K562 (cell line): ENCODE results near the gene HVCN1. TPM values are rescaled to one million over a fixed set of nuclear protein-coding genes. Genes with fewer than 3 reads are reported as not detected.

Source experiments
- ATAC-seq: fragments of 200-7000 bp; cut with Tn5 transposase; 3 replicates; pipeline ENCODE4 v1.9.1; 2020; ENCODE audit warnings: moderate library complexity
- BruUV-seq: library from RNA; stranded (reverse); fragments of 400-500 nt; replicated peaks from 2 replicates; lab custom pipeline; 2021; lab: Mats Ljungman, UMichigan
- CTCF ChIA-PET: fragments of 300-600 bp; formaldehyde crosslinking; extraction: SDS; loops from one replicate; lab custom pipeline; 2021; ENCODE audit warnings: low intra/inter-chr PET ratio; lab: Yijun Ruan, JAX
- POLR2A ChIA-PET: fragments of 300-600, 350-650 bp; sonication (Branson Sonifier 250); formaldehyde crosslinking; extraction: SDS; loops from one replicate; lab custom pipeline; 2021; ENCODE audit warnings: antibody characterized with exemption, inconsistent platforms; lab: Yijun Ruan, JAX
- DNase-seq, 4 experiments: peaks; one replicate each; pipeline versions ENCODE4 v3.0.0 to v3.0.0-alpha.2; 2011 to 2018; ENCODE audit warnings: low spot score in 3 of 4, mixed read lengths in 3 of 4; ENCODE audit errors: extremely low read depth in 1 of 4
- FAIRE-seq: peaks from 2 replicates; lab custom pipeline; 2011; peaks lifted over from hg19 to GRCh38; lab: Jason Lieb, UNC
- H2AFZ ChIP-seq: 2 replicates; pipeline ENCODE4 v1.6.0; 2011; ENCODE audit warnings: low read depth, low read length, control low read depth, inconsistent platforms
- H3K27ac ChIP-seq: fragments of 200-600 bp; 3 replicates; pipeline ENCODE4 v1.8.0; 2011; ENCODE audit warnings: low read depth, mild to moderate bottlenecking, control low read depth, inconsistent platforms, low read length, moderate library complexity, mixed read lengths; ENCODE audit errors: extremely low read depth
- H3K27me3 ChIP-seq, 2 experiments: fragments of 300-600 bp in 1 of 2; 2 replicates in 1 of 2; 3 replicates in 1 of 2; pipeline versions ENCODE4 v1.6.0 to v1.8.0; 2011; ENCODE audit warnings: inconsistent platforms in 2 of 2, low read length in 2 of 2, mild to moderate bottlenecking in 1 of 2, mixed read lengths in 1 of 2, moderate library complexity in 1 of 2; ENCODE audit not compliant: control insufficient read depth in 2 of 2, insufficient read depth in 2 of 2
- H3K36me3 ChIP-seq: fragments of 300-600 bp; 3 replicates; pipeline ENCODE4 v1.8.0; 2011; ENCODE audit warnings: mild to moderate bottlenecking, low read length, inconsistent platforms; ENCODE audit not compliant: control insufficient read depth, insufficient read depth
- H3K4me1 ChIP-seq, 2 experiments: fragments of 200-600 bp in 1 of 2; replicated peaks in 1 of 2; 2 replicates in 1 of 2; 3 replicates in 1 of 2; pipeline versions ENCODE4 v1.5.1 to v1.8.0; 2011; ENCODE audit warnings: inconsistent platforms in 2 of 2, low read length in 2 of 2, mild to moderate bottlenecking in 1 of 2, mixed read lengths in 1 of 2, moderate library complexity in 1 of 2; ENCODE audit not compliant: control insufficient read depth in 2 of 2, insufficient read depth in 2 of 2
- H3K4me2 ChIP-seq: 2 replicates; pipeline ENCODE4 v1.6.1; 2011; ENCODE audit warnings: low read length, control low read depth, inconsistent platforms, mixed read lengths; ENCODE audit not compliant: insufficient read depth
- H3K4me3 ChIP-seq: fragments of 200-600 bp; sonication (generic), shearing (Covaris generic); 2 replicates; pipeline ENCODE4 v1.5.1; 2016; ENCODE audit warnings: control low read depth, inconsistent platforms
- H3K79me2 ChIP-seq: fragments of 200-600 bp; 3 replicates; pipeline ENCODE4 v1.8.0; 2011; ENCODE audit warnings: low read length, inconsistent platforms; ENCODE audit not compliant: control insufficient read depth, insufficient read depth
- H3K9ac ChIP-seq, 2 experiments: 2 replicates each; pipeline versions ENCODE4 v1.6.0 to v1.6.1; 2011; ENCODE audit warnings: low read depth in 2 of 2, low read length in 2 of 2, control low read depth in 1 of 2, inconsistent platforms in 1 of 2, mild to moderate bottlenecking in 1 of 2, mixed read lengths in 1 of 2; ENCODE audit not compliant: insufficient read depth in 1 of 2
- H3K9me1 ChIP-seq: one replicate; pipeline ENCODE4 v1.6.0; 2011; ENCODE audit warnings: inconsistent platforms, mild to moderate bottlenecking, low read length, moderate library complexity; ENCODE audit not compliant: control insufficient read depth, insufficient read depth
- H3K9me3 ChIP-seq: replicated peaks from 2 replicates; pipeline ENCODE4 v1.5.1; 2011; ENCODE audit warnings: low read depth, low read length, inconsistent platforms; ENCODE audit not compliant: control insufficient read depth, insufficient read depth
- H4K20me1 ChIP-seq: replicated peaks from 2 replicates; pipeline ENCODE4 v1.6.1; 2011; ENCODE audit warnings: low read length, inconsistent platforms, mixed read lengths; ENCODE audit not compliant: control insufficient read depth, insufficient read depth
- CCNT2 ChIP-seq: IDR thresholded peaks from 2 replicates; pipeline ENCODE4 v1.6.1; 2011; ENCODE audit warnings: borderline replicate concordance, low read depth, mild to moderate bottlenecking, moderate library complexity, mixed read lengths, low read length; ENCODE audit not compliant: insufficient read length; ENCODE audit errors: extremely low read depth
- CREBBP ChIP-seq: IDR thresholded peaks from one replicate; pipeline ENCODE4 v1.6.1; 2012; ENCODE audit warnings: low read depth, mild to moderate bottlenecking, control low read depth, inconsistent platforms, low read length
- NELFE ChIP-seq: IDR thresholded peaks from 2 replicates; pipeline ENCODE4 v1.6.1; 2011; ENCODE audit warnings: mild to moderate bottlenecking; ENCODE audit not compliant: insufficient read depth, insufficient read length
- POLR2A ChIP-seq: fragments of 450-650 bp; conservative IDR thresholded peaks from 2 replicates; pipeline ENCODE4 v1.6.1; 2016
- RAD51 ChIP-seq: fragments of 450-650 bp; IDR thresholded peaks from 2 replicates; pipeline ENCODE4 v1.7.1; 2016; ENCODE audit warnings: low read depth, mild to moderate bottlenecking, borderline replicate concordance
- RBM25 ChIP-seq: fragments of 200-400 bp; formaldehyde crosslinking; IDR thresholded peaks from 2 replicates; pipeline ENCODE4 v1.6.1; 2018; ENCODE audit warnings: low read length, low read depth, moderate library complexity; ENCODE audit not compliant: severe bottlenecking
- SMARCA5 ChIP-seq: fragments of 450-650 bp; IDR thresholded peaks from 2 replicates; pipeline ENCODE4 v1.6.1; 2016
- ZNF668 ChIP-seq: fragments of 250-450 bp; sonication (Bioruptor Pico); IDR thresholded peaks from 2 replicates; pipeline ENCODE4 v1.8.0; 2022; ENCODE audit warnings: mild to moderate bottlenecking, inconsistent platforms
- WGBS: fragments of 100-300 bp; shearing (Covaris generic); methylation state at CpG from one replicate; pipeline ENCODE4 v1.1.6; 2016; ENCODE audit warnings: low coverage, mixed read lengths; ENCODE audit not compliant: insufficient coverage; ENCODE audit errors: missing lambda C conversion rate; 5-methylcytosine and 5-hydroxymethylcytosine counted together
- in situ Hi-C: fragments of 300-500 bp; cut with MboI; formaldehyde crosslinking; loops from 4 replicates; pipeline ENCODE4 v1.15.0; 2018; ENCODE audit warnings: inconsistent platforms, mixed read lengths
- intact Hi-C: fragments of 100-400 bp; cut with micrococcal nuclease; formaldehyde crosslinking; loops from 2 replicates; pipeline ENCODE4 v1.14.2; 2022
- polyA plus RNA-seq, 8 experiments: library from polyadenylated mRNA; depleted of rRNA in 4 of 8; stranded (reverse) in 5 of 8; unstranded in 3 of 8; fragments of >200 nt; fragmentation: Nextera tagmentation in 2 of 8; fragmentation: Illumina TruSeq in 1 of 8; extraction: Ambion mirVana in 2 of 8; extraction: Trizol in 1 of 8; gene quantifications; 2 replicates each; pipeline versions ENCODE4 v1.2.1 to v1.2.3, GENCODE V29; 2011 to 2014; ENCODE audit warnings: inconsistent platforms in 1 of 8, missing spikeins in 1 of 8
- total RNA-seq, 7 experiments: library from RNA; depleted of rRNA in 6 of 7; stranded (reverse); fragments of >200 nt in 6 of 7; fragmentation: Illumina TruSeq in 2 of 7; extraction: Trizol in 2 of 7; gene quantifications; 2 replicates each; pipeline versions ENCODE4 v1.2.1 to v1.2.3, GENCODE V29; 2011 to 2021; ENCODE audit warnings: low replicate concordance in 1 of 7
- TF ChIP-seq, protein P1 (sequence below): sonication (generic); formaldehyde crosslinking; IDR thresholded peaks from 2 replicates; pipeline ENCODE4 v1.9.0; 2022; ENCODE audit warnings: mild to moderate bottlenecking, missing genetic modification reagents
- TF ChIP-seq, protein P2 (sequence below): fragments of 200-800 bp; sonication (Bioruptor generic); IDR thresholded peaks from 2 replicates; pipeline ENCODE4 v1.6.1; 2017; ENCODE audit warnings: missing genetic modification characterization, missing compliant biosample characterization
- TF ChIP-seq, protein P3 (sequence below): sonication (generic); formaldehyde crosslinking; IDR thresholded peaks from 2 replicates; pipeline ENCODE4 v1.5.0; 2020; ENCODE audit warnings: missing genetic modification reagents

Gene HVCN1
- total and polyA plus RNA-seq, 9 of the 15 experiments (the other 6 are each of a cell fraction or from before 2014, with no cell fraction given): 0.21 to 1.4 (median 0.74) TPM

DNA sequence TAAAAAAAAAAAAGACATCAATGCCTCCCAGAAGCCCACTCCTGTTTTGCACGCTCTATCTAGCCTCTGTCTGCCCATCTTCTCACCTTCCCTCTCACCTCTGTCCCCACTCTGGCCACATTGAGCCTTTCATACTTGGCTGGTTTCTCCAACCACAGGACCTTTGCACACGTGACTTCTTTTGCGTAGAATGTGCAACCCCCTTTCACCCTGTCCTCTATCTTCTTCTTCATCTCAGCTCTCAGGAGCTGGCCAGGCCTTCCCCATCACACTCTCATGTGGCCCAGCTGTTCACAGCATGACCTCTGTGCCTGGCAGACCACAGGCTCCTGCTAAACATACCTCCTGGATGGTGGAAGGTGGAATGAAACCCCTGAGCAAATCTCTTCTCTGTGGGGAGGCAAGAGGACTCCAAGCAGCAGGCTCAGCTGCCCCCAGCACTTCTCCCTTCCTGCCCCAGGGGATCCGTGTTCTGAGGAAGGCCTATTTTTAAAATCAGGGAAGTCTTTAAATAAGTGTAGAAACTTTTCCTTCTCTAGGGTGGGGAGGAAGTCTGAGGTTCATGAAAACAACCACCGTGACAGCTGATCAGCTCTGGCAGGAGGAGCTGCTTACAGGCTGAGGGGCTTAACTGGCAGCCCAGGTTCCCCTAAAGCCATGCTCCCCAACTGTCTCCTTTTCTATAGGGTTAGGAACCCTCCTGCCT is 11.6 kb downstream of the HVCN1 start:
- ChIA-PET POLR2A (interaction anchor here (0.7 kb wide), 1 partner anchor 13 kb away, joined by 3 read pairs; no protein-coding TSS in a partner anchor), CTCF (interaction anchor here (0.6 kb wide), 1 partner anchor 1290 kb away, joined by 3 read pairs; no protein-coding TSS in a partner anchor)
- Histone ChIP-seq H3K36me3 (no peaks in the 10 kb centered on the region), H3K27me3 (peaks cover under 1 to 22% of the 10 kb centered on the region in 2 experiments; a peak in 3 of 5 replicates), H3K4me1 (no peaks in the 10 kb centered on the region), H3K4me3 (no peak overlapping the region), H3K4me2 (no peak overlapping the region), H3K9me3 (no peaks in the 10 kb centered on the region), H3K9ac (no peak overlapping the region), H4K20me1 (no peaks in the 10 kb centered on the region; the same call in 1 of the 2 replicates), H2AFZ (no peak overlapping the region), H3K9me1 (no peaks in the 10 kb centered on the region), H3K27ac (no peak overlapping the region), H3K79me2 (no peaks in the 10 kb centered on the region)
- in situ Hi-C loops: no loop called here
- no TSS peak for BruUV-seq
- FAIRE-seq (no peak), DNase-seq (no peak), ATAC-seq (peak; percentile 43; the same call in 2 of the 3 replicates)
- WGBS: 3% methylated on average over 5 of the region's 5 CpGs
- intact Hi-C loops: no loop called here
- TF ChIP-seq RBM25: peak; percentile 58
- peak; percentile 48; the same call in 1 of the 2 replicates for TF ChIP-seq RAD51
- TF ChIP-seq CREBBP: no peak
- TF ChIP-seq, protein P1, sequence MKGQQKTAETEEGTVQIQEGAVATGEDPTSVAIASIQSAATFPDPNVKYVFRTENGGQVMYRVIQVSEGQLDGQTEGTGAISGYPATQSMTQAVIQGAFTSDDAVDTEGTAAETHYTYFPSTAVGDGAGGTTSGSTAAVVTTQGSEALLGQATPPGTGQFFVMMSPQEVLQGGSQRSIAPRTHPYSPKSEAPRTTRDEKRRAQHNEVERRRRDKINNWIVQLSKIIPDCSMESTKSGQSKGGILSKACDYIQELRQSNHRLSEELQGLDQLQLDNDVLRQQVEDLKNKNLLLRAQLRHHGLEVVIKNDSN (CRISPR knock-in tag): peak; percentile 45
- no peak for TF ChIP-seq CCNT2
- no peak for TF ChIP-seq POLR2A
- TF ChIP-seq SMARCA5: peak; percentile 69; the same call in 1 of the 2 replicates
- TF ChIP-seq NELFE: no peak
- TF ChIP-seq, protein P2, sequence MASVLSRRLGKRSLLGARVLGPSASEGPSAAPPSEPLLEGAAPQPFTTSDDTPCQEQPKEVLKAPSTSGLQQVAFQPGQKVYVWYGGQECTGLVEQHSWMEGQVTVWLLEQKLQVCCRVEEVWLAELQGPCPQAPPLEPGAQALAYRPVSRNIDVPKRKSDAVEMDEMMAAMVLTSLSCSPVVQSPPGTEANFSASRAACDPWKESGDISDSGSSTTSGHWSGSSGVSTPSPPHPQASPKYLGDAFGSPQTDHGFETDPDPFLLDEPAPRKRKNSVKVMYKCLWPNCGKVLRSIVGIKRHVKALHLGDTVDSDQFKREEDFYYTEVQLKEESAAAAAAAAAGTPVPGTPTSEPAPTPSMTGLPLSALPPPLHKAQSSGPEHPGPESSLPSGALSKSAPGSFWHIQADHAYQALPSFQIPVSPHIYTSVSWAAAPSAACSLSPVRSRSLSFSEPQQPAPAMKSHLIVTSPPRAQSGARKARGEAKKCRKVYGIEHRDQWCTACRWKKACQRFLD: no peak
- no peak for TF ChIP-seq ZNF668
- TF ChIP-seq, protein P3, sequence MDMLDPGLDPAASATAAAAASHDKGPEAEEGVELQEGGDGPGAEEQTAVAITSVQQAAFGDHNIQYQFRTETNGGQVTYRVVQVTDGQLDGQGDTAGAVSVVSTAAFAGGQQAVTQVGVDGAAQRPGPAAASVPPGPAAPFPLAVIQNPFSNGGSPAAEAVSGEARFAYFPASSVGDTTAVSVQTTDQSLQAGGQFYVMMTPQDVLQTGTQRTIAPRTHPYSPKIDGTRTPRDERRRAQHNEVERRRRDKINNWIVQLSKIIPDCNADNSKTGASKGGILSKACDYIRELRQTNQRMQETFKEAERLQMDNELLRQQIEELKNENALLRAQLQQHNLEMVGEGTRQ (CRISPR knock-in tag): peak; percentile 51
